Right lobe of liver (tissue), 6 donors: Measurements from ENCODE around the gene TTLL4. TPM values are rescaled to one million over a fixed set of nuclear protein-coding genes. Genes with fewer than 3 reads are reported as not detected.
A peak's percentile ranks its signal among the peaks of the same experiment; 100 is the strongest.

Experiments
- ATAC-seq, 4 donors: fragments of 200-7000 bp; cut with Tn5 transposase; one replicate each; pipeline ENCODE4 v1.9.1; 2020; ENCODE audit warnings: mild to moderate bottlenecking in 4 of 4, moderate library complexity in 4 of 4
- DNase-seq, 3 donors: peaks; one replicate each; pipeline ENCODE4 v3.0.0-alpha.2; 2020
- H3K27ac ChIP-seq, 3 donors: fragments of 200-600 bp; one replicate each; pipeline ENCODE4 v1.8.0; 2022
- H3K27me3 ChIP-seq, 2 donors: fragments of 200-600 bp; one replicate each; pipeline ENCODE4 v1.8.0; 2022
- H3K36me3 ChIP-seq, 4 donors: fragments of 200-600 bp; sonication (generic) in 1 of 4; one replicate each; pipeline versions ENCODE4 v1.5.1 to v1.8.0; 2017 to 2022; ENCODE audit warnings: control low read depth in 1 of 4
- H3K4me1 ChIP-seq, 4 donors: fragments of 200-600 bp; sonication (generic) in 1 of 4; one replicate each; pipeline versions ENCODE4 v1.5.1 to v1.8.0; 2017 to 2022; ENCODE audit warnings: control low read depth in 1 of 4
- H3K4me3 ChIP-seq, 3 donors: fragments of 200-600 bp; one replicate each; pipeline ENCODE4 v1.8.0; 2022
- H3K9me3 ChIP-seq, 4 donors: fragments of 200-600 bp; sonication (generic) in 1 of 4; one replicate each; pipeline versions ENCODE4 v1.5.1 to v1.8.0; 2017 to 2022; ENCODE audit warnings: control low read depth in 1 of 4
- CTCF ChIP-seq, 4 donors: fragments of 200-600 bp in 3 of 4; fragments of 450-650 bp in 1 of 4; IDR thresholded peaks; one replicate each; pipeline versions ENCODE4 v1.5.1 to v1.8.0; 2016 to 2022; ENCODE audit warnings: antibody characterized with exemption in 4 of 4, mild to moderate bottlenecking in 2 of 4
- POLR2A ChIP-seq: fragments of 450-650 bp; IDR thresholded peaks from one replicate; pipeline ENCODE4 v1.6.1; 2017; ENCODE audit warnings: antibody characterized with exemption, mild to moderate bottlenecking
- WGBS: methylation state at CpG from one replicate; pipeline ENCODE4 v1.1.6; 2018; ENCODE audit warnings: low coverage, low lambda C conversion rate; ENCODE audit not compliant: insufficient coverage; ENCODE audit errors: missing lambda C conversion rate; 5-methylcytosine and 5-hydroxymethylcytosine counted together
- intact Hi-C, 2 donors: fragments of 100-400 bp; cut with DNase I; formaldehyde crosslinking; loops; one replicate each; pipeline versions ENCODE4 v1.11.2 to v1.14.1; 2022
- total RNA-seq, 6 experiments: library from RNA; depleted of rRNA in 2 of 6; stranded (reverse); fragments of >200 nt in 2 of 6; fragmentation: NEBNext Ultra II Directional in 3 of 6; extraction: Animal tissue kit (Norgen Biotek cat#: 25700) in 3 of 6; gene quantifications; one replicate each; pipeline versions ENCODE4 v1.1.0 to v1.2.4, GENCODE V29; 2016 to 2023
- donor health status: DM: no; HTN: yes; CAD: no.
- donor health status: DM: no; HTN: no; CAD: no.
- donor health status: DM: no; HTN: no; CAD: no.
- donor health status: DM: no; HTN: yes; CAD: no.
- donor health status: DM: no; HTN: yes; CAD: no.

TTLL4 gene
- total RNA-seq, 6 experiments from 2014 or later: 8.2 to 14.8 (median 11.6) TPM

GRCh38 chr2:218748741-218749441 lies 38.3 kb downstream of the TTLL4 start:
- TF ChIP-seq POLR2A (no peak), CTCF (IDR thresholded peaks at IDR 0.05) (no peak)
- WGBS: 82% methylated on average over 6 of the region's 8 CpGs
- no peak overlapping the region for H3K4me3 ChIP-seq
- ATAC-seq (peak in 2 of 4 donors; percentile 11 to 31), DNase-seq (no peak)
- no peaks in the 10 kb centered on the region for H3K9me3 ChIP-seq
- no peaks in the 10 kb centered on the region for H3K27me3 ChIP-seq
- intact Hi-C loops: no loop called here
- no peak overlapping the region for H3K27ac ChIP-seq
- H3K36me3 ChIP-seq: peaks cover 0 to 24% (median 4%) of the 10 kb centered on the region in 4 donors
- peaks cover 0 to 40% (median 3%) of the 10 kb centered on the region in 4 donors for H3K4me1 ChIP-seq

- DNase-seq: peak; percentile 73 to 88 (median 81)
- 31% methylated on average over 2 of the region's 3 CpGs for WGBS
- intact Hi-C loops: no loop called here
- H3K27me3 ChIP-seq: no peaks in the 10 kb centered on the region
- ATAC-seq: peak; percentile 44 to 48 (median 44)
- no peak overlapping the region for H3K4me3 ChIP-seq
- H3K27ac ChIP-seq: peak overlapping the region in 2 of 3 donors; percentile 88 to 92
- TF ChIP-seq CTCF (IDR thresholded peaks at IDR 0.05) (no peak), POLR2A (no peak)
- H3K36me3 ChIP-seq: peaks cover 0 to 18% (median 1%) of the 10 kb centered on the region in 4 donors
- no peaks in the 10 kb centered on the region for H3K9me3 ChIP-seq
- peaks cover 0 to 64% (median 19%) of the 10 kb centered on the region in 4 donors for H3K4me1 ChIP-seq
Measured at GRCh38 chr2:218754201-218754600, 43.6 kb downstream of the TTLL4 start.

GRCh38 chr2:218754781-218755180 lies 44.1 kb downstream of the TTLL4 start:
- Histone ChIP-seq H3K36me3 (peaks cover 0 to 14% (median 1%) of the 10 kb centered on the region in 4 donors), H3K27me3 (no peaks in the 10 kb centered on the region), H3K4me3 (no peak overlapping the region), H3K27ac (peak overlapping the region; percentile 23 to 92 (median 88)), H3K9me3 (no peaks in the 10 kb centered on the region), H3K4me1 (peaks cover 0 to 65% (median 19%) of the 10 kb centered on the region in 4 donors)
- no peak for DNase-seq
- no peak for TF ChIP-seq POLR2A
- no peak for TF ChIP-seq CTCF (IDR thresholded peaks at IDR 0.05)
- intact Hi-C loops: no loop called here
- ATAC-seq: no peak
- 65% methylated on average over 4 of the region's 7 CpGs for WGBS

GRCh38 chr2:218755198-218755566 lies 44.5 kb downstream of the TTLL4 start:
- Histone ChIP-seq H3K4me1 (peaks cover 0 to 65% (median 19%) of the 10 kb centered on the region in 4 donors), H3K27ac (peak overlapping the region; percentile 23 to 92 (median 88)), H3K36me3 (peaks cover 0 to 11% (median 1%) of the 10 kb centered on the region in 4 donors), H3K9me3 (no peaks in the 10 kb centered on the region), H3K4me3 (peak overlapping the region in 2 of 3 donors; percentile 24 to 27), H3K27me3 (no peaks in the 10 kb centered on the region)
- ATAC-seq (peak; percentile 47 to 61 (median 59)), DNase-seq (no peak)
- WGBS: 37% methylated on average over 3 of the region's 3 CpGs
- no peak for TF ChIP-seq POLR2A
- no peak for TF ChIP-seq CTCF (IDR thresholded peaks at IDR 0.05)
- intact Hi-C loops: no loop called here
